Thyroid gland (tissue), 4 donors: ENCODE measurements around the gene MMP24. TPM values are rescaled to one million over a fixed set of nuclear protein-coding genes. Genes with fewer than 3 reads are reported as not detected.

Experiments
- DNase-seq, 2 donors: peaks; one replicate each; pipeline ENCODE4 v3.0.0-alpha.2; 2019
- H3K27ac ChIP-seq, 3 donors: fragments of 200-600 bp; sonication (generic); 1 replicate in 2 of 3; 2 replicates in 1 of 3; pipeline ENCODE4 v1.5.1; 2016 to 2019; ENCODE audit warnings: mild to moderate bottlenecking in 1 of 3, moderate library complexity in 1 of 3
- H3K27me3 ChIP-seq: fragments of 200-600 bp; sonication (generic); one replicate; pipeline ENCODE4 v1.5.1; 2019
- H3K36me3 ChIP-seq, 2 donors: fragments of 200-600 bp; sonication (generic); one replicate each; pipeline ENCODE4 v1.5.1; 2016 to 2019
- H3K4me1 ChIP-seq, 2 donors: fragments of 200-600 bp; sonication (generic); one replicate each; pipeline ENCODE4 v1.5.1; 2017 to 2019
- H3K4me3 ChIP-seq, 3 donors: fragments of 200-600 bp; sonication (generic); replicated peaks in 1 of 3; 1 replicate in 2 of 3; 2 replicates in 1 of 3; pipeline ENCODE4 v1.5.1; 2016; ENCODE audit warnings: mild to moderate bottlenecking in 1 of 3
- H3K9me3 ChIP-seq: fragments of 200-600 bp; sonication (generic); one replicate; pipeline ENCODE4 v1.5.1; 2017
- POLR2A ChIP-seq, 2 donors: fragments of 450-650 bp; IDR thresholded peaks; one replicate each; pipeline ENCODE4 v1.6.1; 2017; ENCODE audit warnings: antibody characterized with exemption in 2 of 2, mild to moderate bottlenecking in 2 of 2, moderate library complexity in 1 of 2
- WGBS, 2 donors: methylation state at CpG; one replicate each; pipeline ENCODE4 v1.1.5; 2017; 5-methylcytosine and 5-hydroxymethylcytosine counted together
- intact Hi-C: fragments of 100-400 bp; cut with DNase I; formaldehyde crosslinking; loops from one replicate; pipeline ENCODE4 v1.15.1; 2023
- total RNA-seq, 4 donors: library from RNA; depleted of rRNA; stranded (reverse); fragments of >200 nt; gene quantifications; one replicate each; pipeline ENCODE4 v1.2.3, GENCODE V29; 2016
- TF ChIP-seq, protein P1 (sequence below), 6 experiments: fragments of 200-600 bp in 3 of 6; fragments of 450-650 bp in 3 of 6; sonication (generic) in 3 of 6; IDR thresholded peaks; one replicate each; pipeline ENCODE4 v1.5.1; 2016 to 2019; ENCODE audit warnings: antibody characterized with exemption in 6 of 6, mild to moderate bottlenecking in 2 of 6, inconsistent platforms in 1 of 6, moderate library complexity in 1 of 6

The MMP24 gene
- total RNA-seq, 4 donors from 2014 or later, result 0.67 to 1.6 (median 0.92) TPM

DNA sequence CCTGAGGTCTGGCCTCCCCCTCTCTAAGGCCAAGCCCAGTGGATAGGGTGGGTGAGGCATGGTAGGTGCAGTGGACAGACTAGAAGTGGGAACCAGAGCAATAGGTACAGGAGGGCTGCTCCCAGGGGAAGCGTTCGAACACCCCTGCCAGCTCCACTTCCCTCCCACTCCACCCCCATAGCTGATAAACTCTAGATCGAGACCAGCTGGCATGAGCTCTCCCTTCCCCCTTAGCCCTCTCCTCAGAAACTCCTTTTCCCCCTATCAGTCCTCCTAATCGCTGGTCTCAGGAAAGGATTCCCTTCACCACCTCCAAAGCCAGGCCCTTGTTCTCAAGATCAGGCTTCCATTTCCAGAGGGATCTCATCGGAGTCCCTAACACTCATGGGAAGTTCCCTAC is 71.8 kb downstream of the MMP24 start:
- Histone ChIP-seq H3K4me3 (no peak overlapping the region), H3K27ac (no peak overlapping the region)
- no peak for TF ChIP-seq POLR2A (IDR thresholded peaks at IDR 0.05)
- TF ChIP-seq, protein P1, sequence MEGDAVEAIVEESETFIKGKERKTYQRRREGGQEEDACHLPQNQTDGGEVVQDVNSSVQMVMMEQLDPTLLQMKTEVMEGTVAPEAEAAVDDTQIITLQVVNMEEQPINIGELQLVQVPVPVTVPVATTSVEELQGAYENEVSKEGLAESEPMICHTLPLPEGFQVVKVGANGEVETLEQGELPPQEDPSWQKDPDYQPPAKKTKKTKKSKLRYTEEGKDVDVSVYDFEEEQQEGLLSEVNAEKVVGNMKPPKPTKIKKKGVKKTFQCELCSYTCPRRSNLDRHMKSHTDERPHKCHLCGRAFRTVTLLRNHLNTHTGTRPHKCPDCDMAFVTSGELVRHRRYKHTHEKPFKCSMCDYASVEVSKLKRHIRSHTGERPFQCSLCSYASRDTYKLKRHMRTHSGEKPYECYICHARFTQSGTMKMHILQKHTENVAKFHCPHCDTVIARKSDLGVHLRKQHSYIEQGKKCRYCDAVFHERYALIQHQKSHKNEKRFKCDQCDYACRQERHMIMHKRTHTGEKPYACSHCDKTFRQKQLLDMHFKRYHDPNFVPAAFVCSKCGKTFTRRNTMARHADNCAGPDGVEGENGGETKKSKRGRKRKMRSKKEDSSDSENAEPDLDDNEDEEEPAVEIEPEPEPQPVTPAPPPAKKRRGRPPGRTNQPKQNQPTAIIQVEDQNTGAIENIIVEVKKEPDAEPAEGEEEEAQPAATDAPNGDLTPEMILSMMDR (IDR thresholded peaks at IDR 0.05), result no peak

GRCh38 chr20:35299780-35300179 is 73.3 kb downstream of the MMP24 start:
- DNase-seq, result no peak
- TF ChIP-seq, protein P1 (IDR thresholded peaks at IDR 0.05), result no peak
- no peak for TF ChIP-seq POLR2A (IDR thresholded peaks at IDR 0.05)
- H3K36me3 ChIP-seq, result no peaks in the 10 kb centered on the region
- no peak overlapping the region for H3K4me3 ChIP-seq
- 56 to 66% methylated on average over 4 of the region's 4 CpGs for WGBS, 2 donors
- H3K4me1 ChIP-seq, result peaks cover 0 to 7% of the 10 kb centered on the region in 2 donors
- intact Hi-C loops, result no loop called here
- H3K9me3 ChIP-seq, result no peaks in the 10 kb centered on the region
- no peak overlapping the region for H3K27ac ChIP-seq
- no peaks in the 10 kb centered on the region for H3K27me3 ChIP-seq

More for the DNA sequence above, 71.8 kb downstream of the MMP24 start:
- Histone ChIP-seq H3K27me3 (no peaks in the 10 kb centered on the region), H3K4me1 (no peaks in the 10 kb centered on the region), H3K36me3 (no peaks in the 10 kb centered on the region), H3K9me3 (no peaks in the 10 kb centered on the region)
- WGBS, 2 donors, result 66 to 69% methylated on average over 5 of the region's 5 CpGs
- intact Hi-C loops, result no loop called here
- DNase-seq, result no peak

DNA sequence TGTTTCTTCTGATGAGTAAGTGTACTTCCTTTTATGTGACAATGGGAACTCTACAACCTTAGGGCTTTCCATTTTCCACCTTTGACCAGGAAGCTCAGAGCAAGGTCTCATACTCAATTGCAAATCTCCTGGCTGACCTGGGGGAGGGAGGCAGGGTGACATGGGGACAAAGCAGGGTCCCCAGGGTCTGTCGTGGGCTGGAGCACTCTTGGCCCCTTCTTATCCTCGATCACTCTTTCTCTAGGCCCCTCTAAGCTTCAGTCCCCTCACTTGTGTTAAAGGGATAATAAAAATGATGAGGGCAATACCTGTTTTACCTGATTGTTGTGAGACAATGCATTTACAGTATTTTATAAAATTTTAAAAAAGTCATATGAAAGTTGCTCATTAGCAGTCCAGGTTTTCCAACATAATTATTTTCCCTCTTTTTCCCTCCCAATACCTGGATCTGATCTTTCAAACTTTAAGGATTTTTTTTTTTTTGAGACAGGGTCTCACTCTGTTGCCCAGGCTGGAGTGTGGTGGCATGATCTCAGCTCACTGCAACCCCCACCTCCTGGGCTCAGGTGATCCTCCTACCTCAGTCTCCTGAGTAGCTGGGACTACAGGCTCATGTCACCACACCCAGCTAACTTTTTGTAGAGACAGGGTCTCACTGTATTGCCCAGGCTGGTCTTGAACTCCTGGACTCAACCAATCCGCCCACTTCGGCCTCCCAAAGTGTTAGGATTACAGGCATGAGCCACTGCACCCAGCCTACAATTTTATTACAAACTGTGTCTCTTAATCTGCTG is 74.2 kb downstream of the MMP24 start:
- intact Hi-C loops, result no loop called here
- 83 to 87% methylated on average over 4 of the region's 4 CpGs for WGBS, 2 donors
- H3K36me3 ChIP-seq, result no peaks in the 10 kb centered on the region
- no peaks in the 10 kb centered on the region for H3K9me3 ChIP-seq
- H3K27me3 ChIP-seq, result no peaks in the 10 kb centered on the region
- DNase-seq, result no peak
- H3K27ac ChIP-seq, result no peak overlapping the region
- no peak overlapping the region for H3K4me3 ChIP-seq
- no peak for TF ChIP-seq POLR2A (IDR thresholded peaks at IDR 0.05)
- TF ChIP-seq, protein P1 (IDR thresholded peaks at IDR 0.05), result no peak
- H3K4me1 ChIP-seq, result peaks cover 0 to 7% of the 10 kb centered on the region in 2 donors

GRCh38 chr20:35301426-35301825 is 74.9 kb downstream of the MMP24 start:
- no peaks in the 10 kb centered on the region for H3K9me3 ChIP-seq
- intact Hi-C loops, result no loop called here
- H3K4me1 ChIP-seq, result peaks cover 0 to 11% of the 10 kb centered on the region in 2 donors
- no peak for DNase-seq
- no peaks in the 10 kb centered on the region for H3K36me3 ChIP-seq
- 65 to 72% methylated on average over 2 of the region's 2 CpGs for WGBS, 2 donors
- no peak overlapping the region for H3K4me3 ChIP-seq
- H3K27ac ChIP-seq, result no peak overlapping the region
- no peaks in the 10 kb centered on the region for H3K27me3 ChIP-seq
- TF ChIP-seq, protein P1 (IDR thresholded peaks at IDR 0.05), result no peak
- no peak for TF ChIP-seq POLR2A (IDR thresholded peaks at IDR 0.05)
